HG03571 (cell line): ENCODE measurements around the gene SPATA2L.
A peak's percentile ranks its signal among the peaks of the same experiment; 100 is the strongest.
"Not testable (repeated sequence)": the region's sequence is repeated elsewhere in the genome, so short reads cannot be mapped to it uniquely, and the experiment has no call there.

Source experiments
- ATAC-seq: cut with Tn5 transposase; IDR thresholded peaks from one replicate; pipeline ENCODE4 v1.9.1; 2021; ENCODE audit not compliant: unreplicated experiment

The SPATA2L gene

DNA sequence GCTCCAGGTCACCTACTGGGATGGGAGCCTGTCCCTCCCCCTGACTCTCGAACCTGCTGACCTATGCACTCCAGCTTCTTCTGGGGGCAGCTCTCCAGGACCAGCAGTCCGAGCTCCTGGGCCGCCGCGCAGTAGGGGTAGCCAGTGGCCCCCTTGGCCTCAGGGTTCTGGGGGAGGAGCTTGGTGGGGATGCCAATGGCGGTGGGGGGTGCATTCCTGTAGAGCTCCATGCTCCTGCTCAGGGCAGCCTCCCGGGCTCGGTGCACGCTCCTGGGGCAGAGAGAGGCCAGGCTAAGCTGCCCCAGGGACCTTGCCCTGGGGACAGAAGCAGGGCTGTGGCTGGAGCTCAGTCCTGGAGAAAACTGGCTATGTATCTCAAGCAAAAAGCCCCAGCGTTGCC lies 7.7 kb upstream of the SPATA2L start:
- no peak for ATAC-seq

GRCh38 chr16:89708481-89708931 lies 7.0 kb upstream of the SPATA2L start:
- ATAC-seq = no peak

DNA sequence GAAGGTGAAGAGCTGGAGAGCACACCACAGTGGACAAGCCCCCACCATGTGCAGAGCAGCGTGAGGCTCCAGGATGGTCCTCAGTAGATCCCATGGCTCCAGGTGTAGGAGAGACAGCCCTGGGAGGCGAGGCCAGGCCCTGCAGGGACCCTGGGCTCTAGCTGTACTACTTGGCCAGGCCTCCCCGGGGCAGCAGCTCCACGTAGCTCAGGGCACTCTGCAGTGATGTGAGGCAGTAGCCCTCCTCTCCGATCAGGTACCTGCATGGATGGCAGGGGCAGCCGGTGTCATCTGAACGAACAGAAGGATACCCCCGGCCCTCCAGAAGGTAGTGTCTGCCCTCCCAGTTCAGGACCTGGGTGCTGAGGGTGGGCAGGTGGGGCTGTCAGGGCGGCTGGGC lies 6.2 kb upstream of the SPATA2L start:
- no peak for ATAC-seq

DNA sequence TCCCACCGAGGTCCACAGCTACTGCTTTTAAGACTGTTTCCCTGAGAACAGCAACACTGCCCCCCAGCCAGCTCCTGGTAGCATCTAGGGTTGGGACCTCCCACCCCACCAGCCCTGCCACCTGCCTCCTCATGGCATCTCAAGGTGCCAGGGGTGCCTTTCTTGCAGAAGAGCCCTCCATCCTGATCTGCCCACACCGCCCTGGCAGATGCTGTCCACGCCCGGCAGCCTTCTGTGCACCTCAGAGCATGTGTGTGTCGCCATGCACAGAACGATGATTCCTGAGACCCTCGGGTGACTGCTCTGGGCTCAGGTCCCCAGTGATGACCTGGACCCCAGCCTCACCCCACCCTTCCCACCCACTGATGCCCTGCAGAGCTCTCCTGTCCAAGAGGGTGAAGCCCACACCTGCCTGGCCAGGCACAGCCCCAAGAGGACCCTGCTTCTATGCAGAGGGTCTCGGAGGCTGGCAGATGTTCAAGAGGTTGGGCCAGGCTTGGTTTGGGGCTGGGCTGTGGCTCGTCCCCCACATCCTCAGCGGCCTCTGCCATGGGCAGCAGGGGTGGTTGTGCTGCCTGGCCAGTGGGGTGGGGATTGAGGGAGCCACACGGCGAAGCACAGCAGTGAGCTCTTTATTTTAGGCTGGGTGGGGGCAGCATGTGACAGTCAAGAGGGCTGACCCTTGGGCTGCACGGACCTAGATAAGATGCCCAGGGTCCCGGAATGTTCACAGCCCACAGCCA lies 5.2 kb upstream of the SPATA2L start:
- no peak for ATAC-seq

DNA sequence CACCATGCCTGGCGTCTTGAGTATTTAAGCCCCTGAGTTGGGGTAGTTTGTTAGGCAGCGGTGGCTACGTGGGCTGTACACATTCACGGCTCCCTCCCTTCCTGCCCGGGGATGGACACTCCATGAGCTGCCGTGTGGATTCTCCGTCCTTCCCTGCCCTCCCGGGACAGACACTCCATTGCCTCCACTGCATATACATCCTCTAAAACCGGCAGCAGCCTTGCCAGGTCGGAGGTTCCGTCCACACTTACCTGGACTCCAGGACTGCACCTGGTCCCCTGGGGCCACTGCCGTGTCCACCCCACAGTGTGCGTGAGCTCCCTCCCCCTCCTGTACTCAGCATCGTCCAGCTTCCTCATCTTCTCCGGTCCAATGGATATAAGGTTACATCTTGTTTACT lies 3.5 kb upstream of the SPATA2L start:
- no peak for ATAC-seq

DNA sequence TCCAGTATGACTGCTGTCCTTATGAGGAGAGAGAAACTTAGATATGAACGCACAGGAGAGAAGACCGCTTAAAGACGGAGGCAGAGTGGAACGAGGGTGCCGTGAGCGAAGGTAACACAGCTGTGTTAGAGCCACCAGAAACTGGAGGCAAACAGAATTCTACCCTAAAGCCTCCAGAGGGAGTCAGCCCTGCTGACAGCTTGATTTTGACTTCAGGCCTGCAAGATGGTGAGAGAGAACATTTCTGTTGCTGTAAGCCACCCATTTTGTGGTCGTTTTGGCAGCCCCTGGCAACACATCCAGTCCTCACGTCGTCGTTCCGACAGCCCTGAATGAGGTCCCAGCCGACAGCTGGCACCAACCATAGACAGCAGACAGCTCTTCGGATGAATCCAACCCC lies 2.8 kb upstream of the SPATA2L start:
- ATAC-seq = no peak

DNA sequence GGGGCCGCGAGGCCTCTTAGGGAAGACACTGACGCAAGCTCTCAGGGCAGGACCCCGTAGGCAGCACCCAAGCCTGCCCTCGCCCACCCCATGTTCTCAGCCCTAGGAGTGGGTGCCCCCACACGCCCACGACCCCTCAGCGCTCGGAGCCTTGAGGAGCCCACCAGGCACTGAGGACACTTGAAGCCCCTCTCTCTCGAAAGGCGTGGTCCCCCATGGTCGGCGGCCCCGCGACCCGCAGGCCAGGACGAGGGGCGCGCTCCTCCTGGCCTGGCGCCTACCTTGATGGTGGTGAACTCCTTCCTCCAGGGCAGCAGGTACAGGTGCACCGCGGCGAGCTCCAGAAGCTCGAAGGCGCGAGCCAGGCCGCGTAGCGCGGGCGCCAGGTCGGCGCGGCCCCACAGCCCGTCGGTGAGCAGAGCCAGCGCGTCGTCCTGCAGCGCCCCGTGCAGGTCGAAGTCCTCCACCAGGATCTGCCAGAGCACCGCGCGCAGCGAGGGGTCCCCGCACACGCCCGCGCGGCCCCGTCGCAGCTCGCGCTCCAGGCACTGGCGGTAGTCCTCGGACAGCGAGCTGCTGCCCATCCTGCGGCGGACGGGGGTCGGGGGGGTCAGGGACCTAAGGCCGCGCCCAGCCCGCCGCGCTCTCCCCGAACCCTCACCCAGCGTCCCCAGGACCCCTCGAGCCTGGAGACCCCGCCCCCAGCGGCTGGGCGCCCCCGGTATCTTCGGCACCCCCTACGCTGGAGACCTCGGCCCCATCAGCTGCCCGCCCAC lies 668 bp downstream of the SPATA2L start:
- ATAC-seq = peak; percentile 3

DNA sequence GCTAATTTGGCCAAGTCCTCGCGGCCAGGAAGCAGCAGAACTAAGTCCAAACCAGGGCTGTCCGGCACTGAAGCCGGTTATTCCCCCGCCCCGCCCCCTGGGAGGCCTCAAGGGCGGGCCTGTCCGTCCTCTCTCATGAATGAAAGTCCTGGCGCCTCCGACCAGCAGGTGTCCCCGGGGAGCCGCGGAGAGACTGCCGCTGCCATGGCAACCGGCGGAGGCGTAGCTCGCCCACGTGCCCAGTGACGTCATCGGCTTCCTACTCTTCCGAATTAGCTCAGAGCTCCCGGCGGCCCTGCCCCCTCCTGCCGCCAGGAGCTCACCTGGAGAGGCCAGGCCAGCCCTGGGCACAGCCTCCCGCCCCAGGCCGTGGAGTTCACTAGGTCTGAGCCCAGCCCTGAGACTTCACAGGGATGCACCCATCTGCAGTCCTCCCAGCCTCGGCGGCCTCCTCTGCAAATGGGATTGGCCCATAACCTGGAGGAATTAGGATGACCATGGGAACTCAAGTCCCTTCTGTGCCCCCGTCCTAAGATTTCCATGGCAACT lies 1.3 kb downstream of the SPATA2L start:
- peak; percentile 40 for ATAC-seq

DNA sequence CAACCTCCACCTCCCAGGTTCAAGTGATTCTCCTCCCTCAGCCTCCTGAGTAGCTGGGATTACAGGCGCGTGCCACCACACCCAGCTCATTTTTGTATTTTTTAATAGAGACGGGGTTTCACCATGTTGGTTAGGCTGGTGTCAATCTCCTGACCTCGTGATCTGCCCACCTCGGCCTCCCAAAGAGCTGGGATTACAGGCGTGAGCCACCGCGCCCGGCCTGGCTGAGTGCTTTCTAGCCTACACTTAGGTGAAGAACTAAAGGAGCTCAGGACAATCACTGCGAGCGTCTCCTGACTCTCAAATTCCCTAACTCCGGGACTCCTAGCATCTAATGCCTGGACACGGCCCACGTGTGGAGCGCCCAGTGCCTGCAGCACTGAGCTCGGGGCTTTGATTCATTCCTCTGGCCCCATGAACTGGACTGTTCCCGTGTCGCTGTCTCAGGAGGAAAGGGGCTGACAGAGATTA lies 1.8 kb downstream of the SPATA2L start:
- not testable (repeated sequence) for ATAC-seq

- ATAC-seq = not testable (repeated sequence)
These were observed 2.8 kb downstream of the SPATA2L start for GRCh38 chr16:89698717-89699116.

- no peak for ATAC-seq
These were observed 3.7 kb downstream of the SPATA2L start for GRCh38 chr16:89697616-89698331.

GRCh38 chr16:89697161-89697615 lies 4.3 kb downstream of the SPATA2L start:
- no peak for ATAC-seq

GRCh38 chr16:89696670-89697128 lies 4.8 kb downstream of the SPATA2L start:
- ATAC-seq = no peak

DNA sequence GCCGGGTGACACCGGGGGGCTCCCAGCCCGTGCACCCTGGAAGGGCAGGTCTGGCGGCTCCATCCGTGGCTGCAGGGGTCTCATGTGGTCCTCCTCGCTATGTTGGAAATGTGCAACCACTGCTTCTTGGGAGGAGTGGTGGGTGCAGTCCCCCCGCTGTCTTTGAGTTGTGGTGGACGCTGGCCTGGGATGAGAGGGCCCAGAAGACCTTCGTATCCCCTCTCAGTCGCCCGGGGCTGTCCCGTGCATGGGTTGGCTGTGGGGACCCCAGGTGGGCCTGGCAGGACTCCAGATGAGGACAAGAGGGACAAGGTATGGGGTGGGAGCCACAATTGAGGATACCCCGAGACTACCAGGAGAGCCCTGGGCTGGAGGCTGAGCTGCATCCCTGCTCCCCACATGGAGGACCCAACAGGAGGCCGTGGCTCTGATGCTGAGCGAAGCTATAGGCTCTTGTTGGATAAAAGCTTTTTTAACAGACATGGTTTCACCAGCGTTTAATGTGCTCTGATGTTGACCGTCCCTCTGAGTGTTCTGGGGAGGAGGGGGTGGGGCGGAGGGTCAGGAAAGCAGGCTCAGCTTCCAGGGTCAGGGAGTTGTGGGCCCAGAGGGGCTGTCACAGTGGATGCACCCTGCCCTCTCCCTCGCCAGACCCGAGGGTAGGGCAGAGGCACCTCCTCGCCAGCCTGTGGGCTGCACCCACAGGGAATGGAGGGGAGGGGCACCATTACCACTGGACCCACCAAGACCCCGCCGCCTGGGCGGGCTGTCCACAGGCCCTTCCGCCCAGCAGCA lies 5.4 kb downstream of the SPATA2L start:
- no peak for ATAC-seq

- no peak for ATAC-seq
These were observed 6.2 kb downstream of the SPATA2L start for GRCh38 chr16:89695086-89695874.

DNA sequence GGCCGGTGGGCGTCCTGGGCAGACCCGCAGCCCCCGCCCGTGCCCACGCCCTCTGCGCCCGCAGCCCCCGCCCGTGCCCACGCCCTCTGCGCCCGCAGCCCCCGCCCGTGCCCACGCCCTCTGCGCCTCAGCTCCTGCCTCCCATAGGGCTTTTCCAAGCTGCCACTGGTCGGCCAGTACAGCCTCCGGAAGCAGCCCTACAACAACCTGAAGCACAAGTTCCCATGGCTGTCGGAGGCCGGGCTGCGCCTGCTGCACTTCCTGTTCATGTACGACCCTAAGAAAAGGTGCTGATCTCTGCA lies 6.8 kb downstream of the SPATA2L start:
- not testable (repeated sequence) for ATAC-seq

- no peak for ATAC-seq
These were observed 7.3 kb downstream of the SPATA2L start for GRCh38 chr16:89693931-89694783.

DNA sequence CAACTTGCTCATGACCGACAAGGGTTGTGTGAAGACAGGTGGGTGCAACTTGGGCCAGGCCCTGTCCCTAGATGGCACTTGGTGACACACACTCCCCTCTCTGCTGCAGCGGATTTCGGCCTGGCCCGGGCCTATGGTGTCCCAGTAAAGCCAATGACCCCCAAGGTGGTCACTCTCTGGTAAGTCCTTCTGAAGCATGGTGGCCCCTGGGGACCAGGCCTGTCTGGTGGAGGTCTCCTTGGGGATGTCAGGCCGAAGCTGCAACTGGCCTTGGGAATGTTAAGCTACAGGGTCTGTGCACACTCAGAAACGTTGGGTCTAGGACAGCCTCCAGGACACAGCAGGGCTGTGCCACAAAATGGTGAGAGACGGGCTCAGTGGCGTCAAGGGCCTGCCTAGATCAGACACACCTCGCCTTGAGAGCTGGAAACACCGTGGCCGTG lies 8.2 kb downstream of the SPATA2L start:
- no peak for ATAC-seq
